Naive thymus-derived CD4-positive, alpha-beta T cell (primary cell): ENCODE data around the gene ACOT6. TPM values are rescaled to one million over a fixed set of nuclear protein-coding genes. Genes with fewer than 3 reads are reported as not detected.

Source experiments
- polyA plus RNA-seq, 2 donors: library from polyadenylated mRNA; unstranded; fragments of 300-500 nt; fragmentation: Illumina TruSeq; gene quantifications; one replicate each; pipeline ENCODE4 v1.2.3, GENCODE V29; 2021
- total RNA-seq, 6 experiments: library from RNA in 5 of 6; stranded (reverse) in 5 of 6; gene quantifications; 1 replicate in 5 of 6; 2 replicates in 1 of 6; pipeline ENCODE4 v1.2.3 and lab custom pipeline; 2021 to 2026

ACOT6 gene
- total and polyA plus RNA-seq, 7 experiments from 2014 or later: 0.27 TPM; not detected in 6

Other genes with a start within 250 kb of the ACOT6 start
- 10 to 100 TPM; 48.9 to 90.6 (median 49.4) TPM for gene NUMB, start 154.0 kb upstream of the ACOT6 start, total RNA-seq
- gene NUMB, start 154.0 kb upstream of the ACOT6 start, polyA plus RNA-seq: 10 to 100 TPM; 32.7 to 44.5 TPM
- gene RIOX1, start 121.6 kb upstream of the ACOT6 start, total RNA-seq: 10 to 100 TPM; 20.6 to 40.3 (median 28.0) TPM
- gene RIOX1, start 121.6 kb upstream of the ACOT6 start, polyA plus RNA-seq: 10 to 100 TPM; 33.8 to 44.2 TPM
- gene ACOT1, start 75.4 kb upstream of the ACOT6 start, total RNA-seq: 1 to 10 TPM; 1.4 to 4.1 (median 2.6) TPM
- gene ACOT1, start 75.4 kb upstream of the ACOT6 start, polyA plus RNA-seq: 1 to 10 TPM; 2.2 to 2.4 TPM
- under 1 TPM in 1 of 5 experiments, not detected in 4; 0.65 TPM for gene HEATR4, start 53.6 kb upstream of the ACOT6 start, total RNA-seq
- under 1 TPM in 1 of 2 donors, not detected in 1; 0.21 TPM for gene HEATR4, start 53.6 kb upstream of the ACOT6 start, polyA plus RNA-seq
- 10 to 100 TPM in 2 of 5 experiments, 1 to 10 TPM in 3; 8.8 to 15.3 (median 9.8) TPM for gene ACOT2, start 43.3 kb upstream of the ACOT6 start, total RNA-seq
- 10 to 100 TPM; 29.1 to 36.5 TPM for gene ACOT2, start 43.3 kb upstream of the ACOT6 start, polyA plus RNA-seq
- 1 to 10 TPM in 1 of 5 experiments, under 1 TPM in 4; 0.69 to 1.0 (median 0.89) TPM for gene ACOT4, start 20.6 kb upstream of the ACOT6 start, total RNA-seq
- 1 to 10 TPM; 1.8 to 2.6 TPM for gene ACOT4, start 20.6 kb upstream of the ACOT6 start, polyA plus RNA-seq
- gene DNAL1, start 32.5 kb downstream of the ACOT6 start, total RNA-seq: 1 to 10 TPM; 3.6 to 8.4 (median 6.5) TPM
- 1 to 10 TPM; 4.2 to 4.5 TPM for gene DNAL1, start 32.5 kb downstream of the ACOT6 start, polyA plus RNA-seq
- 10 to 100 TPM; 21.6 to 40.4 (median 37.1) TPM for gene PNMA1, start 101.9 kb downstream of the ACOT6 start, total RNA-seq
- 10 to 100 TPM; 43.5 to 44.0 TPM for gene PNMA1, start 101.9 kb downstream of the ACOT6 start, polyA plus RNA-seq
- gene PTGR2, start 239.3 kb downstream of the ACOT6 start, total RNA-seq: 1 to 10 TPM; 1.2 to 7.9 (median 1.8) TPM
- 1 to 10 TPM; 3.4 to 6.5 TPM for gene PTGR2, start 239.3 kb downstream of the ACOT6 start, polyA plus RNA-seq